Trophoblast cell (in vitro differentiated cells and primary cell): ENCODE measurements around the gene GLS2.

Experiments
- DNase-seq, 2 donors: peaks; one replicate each; pipeline ENCODE4 v3.0.0-alpha.2; 2016
- H2AFZ ChIP-seq: 2 replicates; pipeline ENCODE4 v1.6.1; 2013; ENCODE audit warnings: low read length, moderate library complexity, mild to moderate bottlenecking; ENCODE audit not compliant: insufficient read depth, poor library complexity
- H2AK5ac ChIP-seq: 2 replicates; pipeline ENCODE4 v1.6.1; 2013; ENCODE audit warnings: mild to moderate bottlenecking, low read length
- H2BK120ac ChIP-seq: 2 replicates; pipeline ENCODE4 v1.6.1; 2013; ENCODE audit warnings: low read length, mild to moderate bottlenecking, moderate library complexity; ENCODE audit not compliant: insufficient read depth, poor library complexity
- H2BK12ac ChIP-seq: 2 replicates; pipeline ENCODE4 v1.6.1; 2013; ENCODE audit warnings: mild to moderate bottlenecking, low read length, moderate library complexity
- H2BK5ac ChIP-seq: 2 replicates; pipeline ENCODE4 v1.6.1; 2013; ENCODE audit warnings: low read length, low read depth, moderate library complexity, mild to moderate bottlenecking; ENCODE audit not compliant: poor library complexity
- H3K14ac ChIP-seq: 2 replicates; pipeline ENCODE4 v1.6.1; 2013; ENCODE audit warnings: mild to moderate bottlenecking, low read length
- H3K18ac ChIP-seq: 2 replicates; pipeline ENCODE4 v1.6.1; 2013; ENCODE audit warnings: mild to moderate bottlenecking, low read length
- H3K23ac ChIP-seq: 2 replicates; pipeline ENCODE4 v1.6.1; 2013; ENCODE audit warnings: low read length
- H3K27ac ChIP-seq: 2 replicates; pipeline ENCODE4 v1.5.1; 2013; ENCODE audit warnings: low read depth, mild to moderate bottlenecking, inconsistent platforms, low read length, moderate library complexity
- H3K27me3 ChIP-seq: 2 replicates; pipeline ENCODE4 v1.6.1; 2013; ENCODE audit warnings: inconsistent platforms, mild to moderate bottlenecking, low read length, moderate library complexity; ENCODE audit not compliant: insufficient read depth
- H3K36me3 ChIP-seq, 2 experiments: 1 replicate in 1 of 2; 2 replicates in 1 of 2; pipeline ENCODE4 v1.6.1; 2013; ENCODE audit warnings: low read length in 2 of 2, mild to moderate bottlenecking in 2 of 2, moderate library complexity in 1 of 2; ENCODE audit not compliant: insufficient read depth in 2 of 2, control insufficient read depth in 1 of 2
- H3K4ac ChIP-seq: 2 replicates; pipeline ENCODE4 v1.6.1; 2013; ENCODE audit warnings: low read depth, mild to moderate bottlenecking, low read length, moderate library complexity
- H3K4me1 ChIP-seq, 2 experiments: 1 replicate in 1 of 2; 2 replicates in 1 of 2; pipeline ENCODE4 v1.6.1; 2013; ENCODE audit warnings: low read length in 2 of 2, mild to moderate bottlenecking in 2 of 2, moderate library complexity in 1 of 2; ENCODE audit not compliant: insufficient read depth in 2 of 2, control insufficient read depth in 1 of 2
- H3K4me2 ChIP-seq: 2 replicates; pipeline ENCODE4 v1.6.1; 2013; ENCODE audit warnings: inconsistent platforms, mild to moderate bottlenecking, low read length, moderate library complexity
- H3K4me3 ChIP-seq: 2 replicates; pipeline ENCODE4 v1.5.1; 2013; ENCODE audit warnings: mild to moderate bottlenecking, low read depth, low read length, inconsistent platforms
- H3K79me1 ChIP-seq: one replicate; pipeline ENCODE4 v1.6.1; 2013; ENCODE audit warnings: low read length
- H3K79me2 ChIP-seq: 2 replicates; pipeline ENCODE4 v1.6.1; 2013; ENCODE audit warnings: low read length, mild to moderate bottlenecking; ENCODE audit not compliant: control insufficient read depth, insufficient read depth, poor library complexity
- H3K9ac ChIP-seq: 2 replicates; pipeline ENCODE4 v1.6.1; 2013; ENCODE audit warnings: mild to moderate bottlenecking, low read length
- H3K9me3 ChIP-seq: 2 replicates; pipeline ENCODE4 v1.6.1; 2013; ENCODE audit warnings: low read depth, mild to moderate bottlenecking, control low read depth, inconsistent platforms, low read length; ENCODE audit not compliant: insufficient read depth
- H4K12ac ChIP-seq: 2 replicates; pipeline ENCODE4 v1.6.1; 2013; ENCODE audit warnings: low read depth, mild to moderate bottlenecking, low read length, moderate library complexity
- H4K8ac ChIP-seq: 2 replicates; pipeline ENCODE4 v1.6.1; 2013; ENCODE audit warnings: low read depth, mild to moderate bottlenecking, low read length, moderate library complexity
- H4K91ac ChIP-seq: one replicate; pipeline ENCODE4 v1.6.1; 2013; ENCODE audit warnings: low read depth, mild to moderate bottlenecking, low read length, moderate library complexity
- WGBS: extraction: QIAGEN DNeasy Blood & Tissue Kit; methylation state at CpG from one replicate; pipeline ENCODE4 v1.1.7; 2013; ENCODE audit warnings: missing lambda C conversion rate; ENCODE audit not compliant: insufficient read length, insufficient coverage; ENCODE audit errors: extremely low coverage; 5-methylcytosine and 5-hydroxymethylcytosine counted together

Gene GLS2

GRCh38 chr12:56484566-56484965 is 3.4 kb downstream of the GLS2 start:
- Histone ChIP-seq H3K4me2 (no peak overlapping the region), H3K27me3 (peaks cover 26% of the 10 kb centered on the region), H3K36me3 (no peaks in the 10 kb centered on the region), H3K79me2 (no peaks in the 10 kb centered on the region), H4K12ac (no peak overlapping the region), H3K79me1 (no peaks in the 10 kb centered on the region), H3K4me1 (peaks cover 2 to 7% of the 10 kb centered on the region in 2 experiments), H3K4me3 (no peak overlapping the region), H2AK5ac (no peak overlapping the region), H3K9me3 (peaks cover 10% of the 10 kb centered on the region), H3K23ac (no peak overlapping the region), H2BK120ac (no peak overlapping the region), H3K27ac (no peak overlapping the region), H3K4ac (no peak overlapping the region), H3K14ac (no peak overlapping the region), H2BK5ac (no peak overlapping the region), H2BK12ac (no peak overlapping the region), H4K8ac (no peak overlapping the region), H2AFZ (no peak overlapping the region), H3K9ac (no peak overlapping the region), H3K18ac (no peak overlapping the region), H4K91ac (no peak overlapping the region)
- no CpG with 5 or more reads among the region's 1 CpG for WGBS
- DNase-seq, result no peak

DNA sequence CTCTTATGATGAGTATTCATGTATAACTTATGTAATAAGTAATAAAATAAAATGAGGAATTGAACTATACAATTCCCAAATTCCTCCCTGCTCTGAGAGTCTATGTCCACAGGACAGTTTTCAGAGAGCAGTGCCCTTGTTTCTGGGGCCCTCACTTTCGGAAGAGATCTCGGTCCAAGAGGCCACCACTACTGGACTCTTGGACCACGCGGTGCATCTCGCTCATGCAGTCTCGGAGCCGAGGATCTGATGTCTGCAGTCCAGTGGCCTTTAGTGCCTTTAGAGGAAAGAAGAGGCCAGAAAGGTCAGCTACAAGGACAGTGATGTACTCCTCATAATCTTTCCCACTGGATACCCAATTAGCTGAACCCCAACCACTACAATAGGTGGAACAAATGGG is 8.3 kb downstream of the GLS2 start:
- Histone ChIP-seq H3K23ac (no peak overlapping the region), H3K27me3 (no peaks in the 10 kb centered on the region), H3K36me3 (no peaks in the 10 kb centered on the region), H2BK12ac (no peak overlapping the region), H3K9me3 (no peaks in the 10 kb centered on the region), H4K8ac (no peak overlapping the region), H2AFZ (no peak overlapping the region), H3K4me2 (no peak overlapping the region), H3K27ac (no peak overlapping the region), H4K12ac (no peak overlapping the region), H3K4me1 (no peaks in the 10 kb centered on the region), H3K18ac (no peak overlapping the region), H3K79me1 (no peaks in the 10 kb centered on the region), H2BK5ac (no peak overlapping the region), H4K91ac (no peak overlapping the region), H2AK5ac (no peak overlapping the region), H2BK120ac (no peak overlapping the region), H3K79me2 (no peaks in the 10 kb centered on the region), H3K14ac (no peak overlapping the region), H3K4me3 (no peak overlapping the region), H3K9ac (no peak overlapping the region), H3K4ac (no peak overlapping the region)
- no CpG with 5 or more reads among the region's 7 CpGs for WGBS
- no peak for DNase-seq

DNA sequence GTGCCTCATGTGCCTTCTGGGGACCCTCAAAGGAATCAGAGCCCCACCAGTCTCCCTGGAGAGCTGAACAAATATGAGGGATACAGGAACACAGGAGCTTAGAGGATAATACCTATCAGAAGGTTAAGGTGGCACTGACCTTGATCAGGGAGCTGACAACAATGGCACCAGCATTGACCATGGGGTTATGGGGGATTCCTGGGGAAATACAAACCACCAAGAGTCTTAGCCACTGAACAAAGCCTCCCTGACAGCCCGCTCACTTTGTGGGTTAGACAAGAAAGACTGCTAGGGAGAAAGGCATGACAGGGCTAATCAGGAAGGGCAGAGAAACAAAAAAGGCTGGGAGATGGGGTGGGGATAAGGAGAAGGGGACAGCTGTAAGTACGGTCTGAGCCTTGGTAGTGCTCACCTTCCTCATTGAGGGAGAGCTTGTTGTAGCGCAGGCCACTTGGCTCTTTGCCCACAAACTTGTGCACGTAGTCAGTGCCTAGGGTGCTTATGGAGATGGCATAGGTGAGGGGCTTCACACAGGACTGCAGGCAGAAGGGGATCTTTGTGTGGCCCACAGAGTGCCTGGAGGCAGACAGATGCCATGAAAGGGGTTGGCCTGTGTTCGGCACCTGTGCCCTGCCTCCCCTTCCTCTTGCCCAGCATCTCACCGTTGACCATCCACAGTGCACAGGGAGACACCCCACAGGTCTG is 10.3 kb downstream of the GLS2 start:
- Histone ChIP-seq H2BK120ac (no peak overlapping the region), H3K23ac (no peak overlapping the region), H2BK5ac (no peak overlapping the region), H2AK5ac (no peak overlapping the region), H3K4me1 (no peaks in the 10 kb centered on the region), H3K36me3 (no peaks in the 10 kb centered on the region), H4K91ac (no peak overlapping the region), H3K27ac (no peak overlapping the region), H3K14ac (no peak overlapping the region), H2AFZ (no peak overlapping the region), H3K9ac (no peak overlapping the region), H2BK12ac (no peak overlapping the region), H3K4me3 (no peak overlapping the region), H3K4me2 (no peak overlapping the region), H3K9me3 (no peaks in the 10 kb centered on the region), H4K8ac (no peak overlapping the region), H3K79me2 (no peaks in the 10 kb centered on the region), H3K79me1 (no peaks in the 10 kb centered on the region), H3K4ac (no peak overlapping the region), H4K12ac (no peak overlapping the region), H3K18ac (no peak overlapping the region), H3K27me3 (no peaks in the 10 kb centered on the region)
- no CpG with 5 or more reads among the region's 6 CpGs for WGBS
- DNase-seq, result no peak

DNA sequence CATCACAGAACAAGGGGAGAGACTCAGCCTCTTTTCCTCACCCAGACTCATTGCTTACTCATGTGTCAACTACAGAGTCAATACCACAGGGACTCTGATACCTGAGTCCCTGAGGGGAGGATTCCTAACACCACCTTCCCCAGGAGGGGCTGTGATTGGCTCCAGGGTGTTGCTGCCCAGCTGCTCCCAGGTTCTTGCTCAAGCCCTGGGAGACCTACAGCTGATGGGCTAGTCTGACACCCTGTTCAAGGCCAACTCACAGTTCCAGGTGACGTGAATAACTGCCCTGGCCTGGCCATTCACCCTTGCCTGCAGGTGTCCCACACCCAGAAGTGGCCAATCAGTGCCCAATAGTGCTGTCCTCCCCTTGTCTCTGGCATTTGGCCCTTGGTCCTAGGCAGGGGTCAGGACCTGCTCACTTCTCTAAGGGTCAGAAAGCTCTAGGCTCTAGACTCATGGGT is 11.0 kb downstream of the GLS2 start:
- no peaks in the 10 kb centered on the region for H3K27me3 ChIP-seq
- H2BK12ac ChIP-seq, result no peak overlapping the region
- no peak overlapping the region for H4K8ac ChIP-seq
- H3K36me3 ChIP-seq, result no peaks in the 10 kb centered on the region
- no peak overlapping the region for H3K4ac ChIP-seq
- H2AFZ ChIP-seq, result no peak overlapping the region
- no peaks in the 10 kb centered on the region for H3K79me1 ChIP-seq
- DNase-seq, result peak; percentile 63 to 75
- no peak overlapping the region for H2BK120ac ChIP-seq
- H3K14ac ChIP-seq, result no peak overlapping the region
- no peaks in the 10 kb centered on the region for H3K9me3 ChIP-seq
- no peak overlapping the region for H3K4me3 ChIP-seq
- no peaks in the 10 kb centered on the region for H3K4me1 ChIP-seq
- H2AK5ac ChIP-seq, result no peak overlapping the region
- H3K27ac ChIP-seq, result no peak overlapping the region
- no peak overlapping the region for H2BK5ac ChIP-seq
- no CpG with 5 or more reads among the region's 1 CpG for WGBS
- no peak overlapping the region for H4K12ac ChIP-seq
- no peak overlapping the region for H3K9ac ChIP-seq
- no peaks in the 10 kb centered on the region for H3K79me2 ChIP-seq
- H3K4me2 ChIP-seq, result no peak overlapping the region
- no peak overlapping the region for H4K91ac ChIP-seq
- H3K18ac ChIP-seq, result no peak overlapping the region
- no peak overlapping the region for H3K23ac ChIP-seq
